ENCODE data around the gene RASAL1.

Gene RASAL1

GRCh38 chr12:113072136-113072535 lies 63.4 kb downstream of the RASAL1 start:
- DNase-seq (ENCODE audit: low read depth in 2 of 2), result no peak

GRCh38 chr12:113071135-113072112 lies 64.1 kb downstream of the RASAL1 start:
- DNase-seq (ENCODE audit: low read depth in 2 of 2), result no peak

- DNase-seq (ENCODE audit: low read depth in 2 of 2), result no peak
Observed at GRCh38 chr12:113070117-113070906, 65.2 kb downstream of the RASAL1 start.

GRCh38 chr12:113069751-113070116 lies 65.8 kb downstream of the RASAL1 start:
- DNase-seq (ENCODE audit: low read depth in 2 of 2), result no peak

GRCh38 chr12:113069149-113069548 lies 66.4 kb downstream of the RASAL1 start:
- no peak for DNase-seq (ENCODE audit: low read depth in 2 of 2)

- DNase-seq (ENCODE audit: low read depth in 2 of 2), result no peak
Observed at GRCh38 chr12:113067987-113068935, 67.3 kb downstream of the RASAL1 start.

GRCh38 chr12:113066813-113067400 lies 68.7 kb downstream of the RASAL1 start:
- DNase-seq (ENCODE audit: low read depth in 2 of 2), result no peak

GRCh38 chr12:113065126-113066007 lies 70.2 kb downstream of the RASAL1 start:
- no peak for DNase-seq (ENCODE audit: low read depth in 2 of 2)

- DNase-seq (ENCODE audit: low read depth in 2 of 2), result no peak
Observed at GRCh38 chr12:113064395-113065125, 71.0 kb downstream of the RASAL1 start.

- no peak for DNase-seq (ENCODE audit: low read depth in 2 of 2)
Observed at GRCh38 chr12:113063396-113064350, 71.9 kb downstream of the RASAL1 start.

GRCh38 chr12:113062502-113063395 lies 72.8 kb downstream of the RASAL1 start:
- DNase-seq (ENCODE audit: low read depth in 2 of 2), result no peak

GRCh38 chr12:113061061-113061694 lies 74.4 kb downstream of the RASAL1 start:
- DNase-seq (ENCODE audit: low read depth in 2 of 2), result no peak

GRCh38 chr12:113060336-113060960 lies 75.1 kb downstream of the RASAL1 start:
- no peak for DNase-seq (ENCODE audit: low read depth in 2 of 2)

GRCh38 chr12:113059071-113059595 lies 76.4 kb downstream of the RASAL1 start:
- DNase-seq (ENCODE audit: low read depth in 2 of 2), result no peak

GRCh38 chr12:113058553-113058952 lies 77.0 kb downstream of the RASAL1 start:
- DNase-seq (ENCODE audit: low read depth in 2 of 2), result no peak

Data from stimulated activated CD4-positive, alpha-beta T cell treated with anti-CD3 and anti-CD28 coated beads, Interleukin-1b, Interleukin-23, amount 100 ng/mL, for 1 hour (primary cell).